Mammary epithelial cell (primary cell): ENCODE results near the gene LTV1.

Source experiments
- CTCF ChIP-seq, 2 donors: IDR thresholded peaks in 1 of 2; conservative IDR thresholded peaks in 1 of 2; 2 replicates each; pipeline ENCODE4 v1.5.1; 2011 to 2012; ENCODE audit warnings: inconsistent platforms in 2 of 2, low read length in 2 of 2, mild to moderate bottlenecking in 2 of 2, control low read depth in 1 of 2, low read depth in 1 of 2; ENCODE audit not compliant: insufficient read depth in 1 of 2; ENCODE audit errors: extremely low read depth in 1 of 2
- EZH2 ChIP-seq: IDR thresholded peaks from 2 replicates; pipeline ENCODE4 v1.6.1; 2012; ENCODE audit warnings: low read length, inconsistent platforms, borderline replicate concordance

- TF ChIP-seq CTCF (conservative IDR thresholded peaks at IDR 0.05 in 1 of 2, IDR thresholded peaks at IDR 0.05 in 1 of 2; ENCODE audit: extremely low read depth in 1 of 2, insufficient read depth in 1 of 2, low read depth in 1 of 2, low read length in 2 of 2): no peak
- no peak for TF ChIP-seq EZH2
Measured at GRCh38 chr6:143803769-143804568, 39.2 kb upstream of the LTV1 start.
